ENCODE data around the gene SLIT3.

DNA sequence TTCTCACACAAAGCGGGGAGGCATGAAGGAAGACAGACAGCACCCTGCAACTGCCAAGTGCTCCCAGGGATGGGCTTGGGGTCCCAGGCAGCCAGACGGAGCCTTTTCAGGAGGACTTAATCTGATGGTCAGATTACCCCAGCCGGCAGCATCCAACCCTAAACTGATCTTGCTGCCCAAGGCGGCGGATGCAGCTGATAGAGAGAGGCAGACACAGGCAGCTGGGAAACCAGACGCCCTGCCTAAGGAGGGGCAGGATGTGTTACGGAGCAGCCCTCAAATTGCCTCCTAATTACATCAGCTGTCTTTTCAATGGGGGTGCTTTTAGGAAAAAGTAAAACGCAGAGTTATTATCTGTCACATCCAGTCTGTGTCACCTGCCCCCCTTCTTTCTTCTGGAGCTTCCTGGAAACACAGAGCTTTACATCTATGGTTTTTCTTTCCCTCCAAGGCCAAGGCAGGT lies 530.9 kb downstream of the SLIT3 start:
- no peak for TF ChIP-seq CTCF (IDR thresholded peaks at IDR 0.05; ENCODE audit: low read depth, low read length)
- TF ChIP-seq EZH2phosphoT487 (IDR thresholded peaks at IDR 0.05; ENCODE audit: low read depth): no peak
